H9 (cell line): Measurements from ENCODE around the gene CTNNA3. TPM values are rescaled to one million over a fixed set of nuclear protein-coding genes. Genes with fewer than 3 reads are reported as not detected.

Source experiments
- DNase-seq: peaks from one replicate; pipeline ENCODE4 v3.0.0-alpha.2; 2017
- H2AFZ ChIP-seq: one replicate; pipeline ENCODE4 v1.6.1; 2013; ENCODE audit warnings: mild to moderate bottlenecking, low read length, control low read depth, moderate library complexity
- H2AK5ac ChIP-seq: 2 replicates; pipeline ENCODE4 v1.6.1; 2013; ENCODE audit warnings: low read length, control low read depth, mixed read lengths; ENCODE audit not compliant: insufficient read length
- H2BK120ac ChIP-seq: one replicate; pipeline ENCODE4 v1.6.1; 2013; ENCODE audit warnings: low read depth, mild to moderate bottlenecking, low read length, control low read depth, inconsistent platforms; ENCODE audit not compliant: poor library complexity, severe bottlenecking
- H2BK12ac ChIP-seq: 2 replicates; pipeline ENCODE4 v1.6.1; 2013; ENCODE audit warnings: low read length, control low read depth, mixed read lengths, low read depth; ENCODE audit not compliant: insufficient read length
- H2BK15ac ChIP-seq: 2 replicates; pipeline ENCODE4 v1.6.1; 2013; ENCODE audit warnings: low read depth, low read length, control low read depth
- H2BK20ac ChIP-seq: one replicate; pipeline ENCODE4 v1.6.1; 2013; ENCODE audit warnings: low read depth, mild to moderate bottlenecking, low read length, control low read depth, inconsistent platforms; ENCODE audit not compliant: poor library complexity, severe bottlenecking
- H2BK5ac ChIP-seq: 2 replicates; pipeline ENCODE4 v1.6.1; 2013; ENCODE audit warnings: low read length, control low read depth, mixed read lengths; ENCODE audit not compliant: insufficient read length
- H3K14ac ChIP-seq: 2 replicates; pipeline ENCODE4 v1.6.1; 2013; ENCODE audit warnings: low read length, control low read depth; ENCODE audit not compliant: insufficient read depth
- H3K18ac ChIP-seq: 2 replicates; pipeline ENCODE4 v1.6.1; 2013; ENCODE audit warnings: low read depth, mild to moderate bottlenecking, mixed read lengths, low read length, control low read depth; ENCODE audit not compliant: insufficient read length
- H3K23ac ChIP-seq: 2 replicates; pipeline ENCODE4 v1.6.1; 2013; ENCODE audit warnings: low read length, control low read depth, mixed read lengths, low read depth; ENCODE audit not compliant: insufficient read length
- H3K23me2 ChIP-seq: 2 replicates; pipeline ENCODE4 v1.6.1; 2013; ENCODE audit warnings: low read depth, mild to moderate bottlenecking, mixed read lengths, low read length, control low read depth; ENCODE audit not compliant: insufficient read length, poor library complexity, severe bottlenecking
- H3K27ac ChIP-seq: 2 replicates; pipeline ENCODE4 v1.5.1; 2013; ENCODE audit warnings: low read length, control low read depth, mixed read lengths, low read depth; ENCODE audit not compliant: insufficient read length
- H3K27me3 ChIP-seq: 2 replicates; pipeline ENCODE4 v1.6.1; 2013; ENCODE audit warnings: low read length, control low read depth, inconsistent platforms; ENCODE audit not compliant: insufficient read depth
- H3K4ac ChIP-seq: 2 replicates; pipeline ENCODE4 v1.6.1; 2013; ENCODE audit warnings: low read depth, mild to moderate bottlenecking, control low read depth, inconsistent platforms, low read length, moderate library complexity
- H3K4me1 ChIP-seq: 2 replicates; pipeline ENCODE4 v1.6.1; 2013; ENCODE audit warnings: low read length, control low read depth, inconsistent platforms; ENCODE audit not compliant: insufficient read depth
- H3K4me2 ChIP-seq: 2 replicates; pipeline ENCODE4 v1.6.1; 2013; ENCODE audit warnings: low read length, control low read depth, mixed read lengths; ENCODE audit not compliant: insufficient read length, insufficient read depth
- H3K56ac ChIP-seq: 2 replicates; pipeline ENCODE4 v1.6.1; 2013; ENCODE audit warnings: low read depth, mild to moderate bottlenecking, mixed read lengths, low read length, control low read depth; ENCODE audit not compliant: insufficient read length
- H3K79me1 ChIP-seq: 2 replicates; pipeline ENCODE4 v1.6.1; 2013; ENCODE audit warnings: low read depth, mild to moderate bottlenecking, moderate library complexity, low read length, control low read depth, inconsistent platforms; ENCODE audit not compliant: insufficient read depth, poor library complexity, severe bottlenecking
- H3K79me2 ChIP-seq: 2 replicates; pipeline ENCODE4 v1.6.1; 2013; ENCODE audit warnings: low read length, control low read depth, inconsistent platforms; ENCODE audit not compliant: insufficient read depth
- H3K9ac ChIP-seq: 2 replicates; pipeline ENCODE4 v1.6.1; 2013; ENCODE audit warnings: low read length, control low read depth, mixed read lengths; ENCODE audit not compliant: insufficient read length; ENCODE audit errors: extremely low read depth
- H3K9me3 ChIP-seq: one replicate; pipeline ENCODE4 v1.6.1; 2013; ENCODE audit warnings: low read depth, low read length, inconsistent platforms; ENCODE audit not compliant: control insufficient read depth
- H3T11ph ChIP-seq: one replicate; pipeline ENCODE4 v1.6.1; 2013; ENCODE audit warnings: mild to moderate bottlenecking, low read length, control low read depth, inconsistent platforms
- H4K20me1 ChIP-seq: one replicate; pipeline ENCODE4 v1.6.1; 2013; ENCODE audit not compliant: control insufficient read depth, insufficient read length, insufficient read depth
- H4K5ac ChIP-seq: 2 replicates; pipeline ENCODE4 v1.6.1; 2013; ENCODE audit warnings: low read depth, mild to moderate bottlenecking, mixed read lengths, low read length, control low read depth; ENCODE audit not compliant: insufficient read length
- H4K8ac ChIP-seq: replicated peaks from 2 replicates; pipeline ENCODE4 v1.6.1; 2013; ENCODE audit warnings: low read length, control low read depth, mixed read lengths, low read depth; ENCODE audit not compliant: insufficient read length
- H4K91ac ChIP-seq: 2 replicates; pipeline ENCODE4 v1.6.1; 2013; ENCODE audit warnings: low read depth, mild to moderate bottlenecking, moderate library complexity, mixed read lengths, low read length, control low read depth; ENCODE audit not compliant: insufficient read length
- H3K27ac Mint-ChIP-seq, 3 experiments: 2 replicates in 2 of 3; 3 replicates in 1 of 3; pipeline ENCODE4 v1.8.0; 2020 to 2021; ENCODE audit warnings: mixed read lengths in 3 of 3, mild to moderate bottlenecking in 1 of 3, moderate library complexity in 1 of 3
- H3K27me3 Mint-ChIP-seq: 2 replicates; pipeline ENCODE4 v1.8.0; 2021; ENCODE audit warnings: low read depth, mild to moderate bottlenecking, moderate library complexity, mixed read lengths
- H3K36me3 Mint-ChIP-seq, 3 experiments: 2 replicates in 2 of 3; 3 replicates in 1 of 3; pipeline ENCODE4 v1.8.0; 2020 to 2021; ENCODE audit warnings: low read depth in 3 of 3, mixed read lengths in 3 of 3; ENCODE audit not compliant: insufficient read depth in 1 of 3
- H3K4me1 Mint-ChIP-seq, 2 experiments: 2 replicates each; pipeline ENCODE4 v1.8.0; 2020; ENCODE audit warnings: mixed read lengths in 2 of 2
- H3K4me3 Mint-ChIP-seq, 2 experiments: 2 replicates in 1 of 2; 3 replicates in 1 of 2; pipeline ENCODE4 v1.8.0; 2020 to 2021; ENCODE audit warnings: mild to moderate bottlenecking in 2 of 2, mixed read lengths in 2 of 2, moderate library complexity in 1 of 2
- H3K9me3 Mint-ChIP-seq, 2 experiments: 2 replicates in 1 of 2; 3 replicates in 1 of 2; pipeline ENCODE4 v1.8.0; 2020; ENCODE audit warnings: mild to moderate bottlenecking in 2 of 2, mixed read lengths in 2 of 2, moderate library complexity in 1 of 2
- CTCF ChIP-seq: fragments of 200-600 bp; sonication (generic); conservative IDR thresholded peaks from 3 replicates; pipeline ENCODE4 v1.8.0; 2021; ENCODE audit warnings: antibody characterized with exemption, mild to moderate bottlenecking
- WGBS: extraction: QIAGEN DNeasy Blood & Tissue Kit; methylation state at CpG from one replicate; pipeline ENCODE4 v1.1.7; 2013; ENCODE audit warnings: missing lambda C conversion rate, low lambda C conversion rate, mixed read lengths; ENCODE audit not compliant: insufficient read length; ENCODE audit errors: extremely low coverage; 5-methylcytosine and 5-hydroxymethylcytosine counted together
- total RNA-seq: library from RNA; stranded (reverse); gene quantifications from 2 replicates; pipeline ENCODE4 v1.2.1, GENCODE V29; 2021

The CTNNA3 gene
- total RNA-seq, 1 experiment from 2014 or later: 3.3 TPM

GRCh38 chr10:66910671-66911070 lies 785.3 kb downstream of the CTNNA3 start:
- H3K79me2 ChIP-seq: no peaks in the 10 kb centered on the region

More at GRCh38 chr10:66910671-66911070, 785.3 kb downstream of the CTNNA3 start:
- Histone ChIP-seq H2AFZ (no peak overlapping the region), H2AK5ac (no peak overlapping the region), H3K9ac (no peak overlapping the region), H4K20me1 (no peaks in the 10 kb centered on the region), H3K4ac (no peak overlapping the region), H3K23me2 (no peaks in the 10 kb centered on the region), H2BK120ac (no peak overlapping the region), H2BK20ac (no peak overlapping the region), H3K4me2 (no peak overlapping the region), H3K18ac (no peak overlapping the region), H3K4me1 (no peaks in the 10 kb centered on the region), H3T11ph (no peak overlapping the region), H2BK5ac (no peak overlapping the region), H4K91ac (no peak overlapping the region), H2BK12ac (no peak overlapping the region), H3K56ac (no peak overlapping the region), H3K9me3 (no peaks in the 10 kb centered on the region), H3K14ac (no peak overlapping the region), H3K23ac (no peak overlapping the region), H3K27ac (no peak overlapping the region), H2BK15ac (no peak overlapping the region), H4K8ac (no peak overlapping the region), H3K27me3 (no peaks in the 10 kb centered on the region), H4K5ac (no peak overlapping the region), H3K79me1 (no peaks in the 10 kb centered on the region)
- TF ChIP-seq CTCF: no peak
- Mint-ChIP-seq H3K4me1 (no peaks in the 10 kb centered on the region), H3K27ac (no peak overlapping the region), H3K4me3 (no peak overlapping the region), H3K27me3 (no peaks in the 10 kb centered on the region), H3K9me3 (no peaks in the 10 kb centered on the region; a peak in 1 of 5 replicates), H3K36me3 (no peaks in the 10 kb centered on the region; a peak in 1 of 7 replicates)
- DNase-seq: no peak
- WGBS: no CpG with 5 or more reads among the region's 5 CpGs
